Ramos (cell line): ENCODE measurements around the gene ZNF106.

Experiments
- in situ Hi-C: fragments of 300-500 bp; cut with MboI; formaldehyde crosslinking; loops from one replicate; pipeline ENCODE4 v1.14.3; 2022; ENCODE audit warnings: low sequenced_read_pairs; ENCODE audit not compliant: unreplicated experiment

Gene ZNF106

DNA sequence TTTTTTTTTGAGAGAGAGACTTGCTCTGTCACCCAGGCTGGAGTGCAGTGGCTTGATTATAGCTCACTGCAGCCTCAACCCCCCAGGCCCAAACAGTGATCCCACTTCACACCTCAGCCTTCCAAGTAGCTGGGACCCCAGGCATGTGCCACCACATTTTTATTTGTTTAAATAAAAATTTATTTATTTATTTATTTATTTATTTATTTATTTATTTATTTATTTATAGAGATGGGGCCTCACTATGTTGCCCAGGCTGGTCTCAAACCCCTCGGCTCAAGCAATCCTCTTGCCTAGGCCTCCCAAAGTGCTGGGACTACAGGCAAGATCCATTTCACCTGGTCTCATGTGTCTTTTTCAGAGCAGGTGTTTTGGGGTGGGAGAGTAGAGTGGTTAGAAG, 116.1 kb downstream of the ZNF106 start:
- in situ Hi-C loops = no loop called here

DNA sequence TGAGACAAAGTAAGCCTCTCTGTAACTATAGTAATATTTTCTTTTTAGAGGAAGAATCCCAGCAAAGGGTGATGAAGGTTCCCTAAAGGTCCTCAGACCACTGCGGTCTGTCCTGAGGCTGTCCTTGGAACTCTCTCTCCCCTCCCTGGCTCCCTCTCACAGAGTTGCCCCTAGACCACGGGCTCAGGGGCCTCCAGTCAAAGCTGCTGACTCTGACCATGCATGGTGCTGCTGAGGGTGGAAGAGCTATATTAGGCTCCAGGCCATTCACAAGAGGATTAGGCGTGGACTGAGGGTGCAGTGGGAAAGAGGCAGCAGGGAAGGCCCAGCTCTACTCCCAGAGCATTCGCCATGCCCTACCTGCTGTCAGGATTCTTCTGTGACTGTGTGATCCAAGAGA, 117.0 kb downstream of the ZNF106 start:
- in situ Hi-C loops = no loop called here

DNA sequence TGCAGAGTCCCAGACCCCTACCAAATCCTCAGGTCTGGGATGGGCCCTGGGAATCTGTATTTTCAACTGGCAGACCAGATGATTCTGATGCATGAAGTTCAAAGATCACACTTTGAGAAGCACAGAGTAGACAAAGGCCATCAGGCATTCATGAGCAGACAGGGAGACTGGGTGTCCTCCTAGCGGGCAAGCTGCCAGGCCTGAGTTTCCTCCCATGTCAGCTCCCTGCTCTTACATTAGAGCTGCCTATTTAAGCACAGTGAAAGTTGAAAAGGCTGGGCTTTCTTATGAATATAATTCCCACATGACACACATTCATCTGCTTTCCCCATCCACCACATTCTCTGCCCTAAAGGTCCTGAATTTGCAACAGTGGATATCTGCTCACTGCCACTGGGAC, 117.7 kb downstream of the ZNF106 start:
- in situ Hi-C loops = no loop called here

DNA sequence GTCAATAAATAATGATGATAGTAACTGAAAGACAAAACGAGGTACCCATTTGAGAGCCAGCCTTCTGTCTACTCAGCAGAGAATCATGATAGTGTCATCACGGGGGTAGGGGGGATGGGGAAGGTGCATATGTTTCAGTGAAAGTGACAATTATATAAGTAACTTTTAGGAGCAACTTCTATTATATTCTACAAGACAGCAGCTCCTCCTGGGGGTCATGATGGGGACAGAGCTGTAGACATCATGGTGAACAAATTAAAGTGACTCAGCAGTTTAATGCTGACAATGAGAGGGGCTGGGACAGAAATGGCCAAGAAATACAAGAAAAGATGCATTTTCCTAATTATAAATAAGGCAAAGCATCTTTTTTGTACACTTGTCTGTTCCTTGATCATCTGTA, 119.8 kb downstream of the ZNF106 start:
- in situ Hi-C loops = no loop called here

DNA sequence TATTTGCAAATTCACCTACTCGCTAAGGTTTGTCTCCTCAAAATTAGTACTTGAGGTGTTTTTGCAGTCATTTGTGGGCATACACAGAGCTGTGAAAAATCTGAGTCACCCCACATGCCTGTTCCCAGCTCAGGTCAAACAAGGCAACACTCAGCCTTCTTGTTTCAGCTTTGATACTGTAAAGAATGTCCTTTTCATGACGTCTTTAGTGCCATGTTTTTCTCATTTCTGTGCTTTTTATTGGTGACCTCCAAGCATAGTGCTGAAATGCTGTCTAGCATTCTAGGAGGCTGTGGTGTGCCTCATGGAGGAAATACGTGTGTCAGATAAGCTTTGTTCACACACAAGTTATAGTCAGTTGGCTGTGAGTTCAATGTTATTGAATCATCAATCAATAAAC, 122.8 kb downstream of the ZNF106 start:
- in situ Hi-C loops = no loop called here

DNA sequence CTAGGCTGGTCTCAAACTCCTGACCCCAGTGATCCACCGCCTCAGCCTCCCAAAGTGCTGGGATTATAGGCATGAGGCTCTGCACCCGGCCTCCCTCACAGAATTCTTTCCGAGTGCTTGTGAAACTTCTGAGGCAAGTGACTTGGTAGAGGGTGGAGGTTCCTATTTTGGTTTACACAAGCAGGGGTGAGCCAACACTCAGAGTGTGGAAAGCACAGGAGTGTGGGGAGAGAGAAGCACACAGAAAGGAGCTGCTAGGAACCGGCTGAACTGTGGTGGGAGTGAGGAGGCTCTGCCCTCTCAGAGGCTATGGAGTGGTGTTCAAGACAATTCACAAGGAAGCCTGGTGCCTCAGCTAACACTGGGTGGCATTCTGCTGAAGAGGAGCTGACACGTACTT, 123.9 kb downstream of the ZNF106 start:
- in situ Hi-C loops = no loop called here

DNA sequence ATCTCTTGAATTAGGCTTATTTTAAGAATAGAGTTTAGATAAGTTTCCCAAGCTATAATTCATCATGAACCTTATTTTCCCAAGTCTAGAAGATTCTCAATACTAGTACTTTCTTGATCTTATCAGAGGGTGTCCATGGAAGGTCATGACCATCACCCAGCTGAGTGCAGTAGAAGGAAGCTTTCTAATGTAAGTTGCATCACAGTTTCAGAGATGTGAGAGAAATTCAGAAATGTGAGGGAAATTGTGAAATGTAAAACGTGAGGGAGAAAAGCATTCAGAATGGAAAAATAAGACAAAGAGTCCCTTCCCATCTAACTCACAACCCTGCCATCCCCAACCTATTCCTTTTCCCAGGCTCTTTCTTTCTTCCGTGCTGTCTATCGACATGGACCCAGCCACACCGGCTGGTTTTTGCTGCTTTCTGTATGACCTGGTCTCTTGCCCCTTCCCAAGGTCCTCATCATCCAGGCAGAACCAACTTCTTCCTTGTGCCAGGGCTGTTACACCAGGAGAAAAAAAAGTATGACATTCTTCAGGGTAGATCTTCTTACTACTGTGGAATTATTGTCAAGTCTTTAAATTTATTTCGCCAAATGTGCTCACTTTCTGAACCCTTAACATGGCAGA, 124.9 kb downstream of the ZNF106 start:
- in situ Hi-C loops = no loop called here

DNA sequence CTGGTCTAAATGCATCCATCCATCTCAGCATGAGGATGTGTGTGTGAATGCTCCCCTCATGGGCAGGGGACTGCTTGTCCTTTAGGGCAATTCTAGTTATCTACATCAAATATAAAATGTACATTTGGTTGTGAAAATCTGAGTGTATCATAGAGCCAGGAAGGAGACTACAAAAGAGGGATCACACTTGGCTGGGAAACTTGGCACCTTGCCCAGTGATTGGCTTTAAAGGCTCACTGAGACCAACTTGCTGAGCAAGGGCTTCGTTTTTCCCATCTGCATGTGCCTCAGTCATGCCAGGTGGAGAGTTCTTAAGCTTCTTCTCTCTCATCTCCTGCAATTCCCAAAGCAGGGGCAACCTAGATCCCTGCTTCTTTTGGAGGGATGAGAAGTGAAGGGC, 126.4 kb downstream of the ZNF106 start:
- in situ Hi-C loops = no loop called here

DNA sequence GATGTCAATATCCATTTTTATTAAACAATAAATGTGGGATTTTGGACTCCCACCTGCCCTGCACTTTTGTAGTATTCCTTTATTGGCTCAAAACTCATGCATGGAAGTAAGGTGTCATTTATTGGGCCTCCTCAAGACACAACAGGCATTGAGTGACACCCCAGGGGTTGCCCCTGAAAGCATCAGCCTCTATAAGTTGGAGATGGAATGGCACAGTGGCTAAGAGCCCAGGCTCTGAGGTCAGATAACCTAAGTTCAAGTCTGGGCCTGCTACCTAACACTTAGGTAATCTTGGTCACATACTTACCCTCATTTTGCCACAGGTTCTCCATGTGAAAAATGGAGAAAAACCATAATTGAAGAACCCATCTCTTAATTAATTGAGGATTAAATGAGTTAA, 127.0 kb downstream of the ZNF106 start:
- in situ Hi-C loops = no loop called here

DNA sequence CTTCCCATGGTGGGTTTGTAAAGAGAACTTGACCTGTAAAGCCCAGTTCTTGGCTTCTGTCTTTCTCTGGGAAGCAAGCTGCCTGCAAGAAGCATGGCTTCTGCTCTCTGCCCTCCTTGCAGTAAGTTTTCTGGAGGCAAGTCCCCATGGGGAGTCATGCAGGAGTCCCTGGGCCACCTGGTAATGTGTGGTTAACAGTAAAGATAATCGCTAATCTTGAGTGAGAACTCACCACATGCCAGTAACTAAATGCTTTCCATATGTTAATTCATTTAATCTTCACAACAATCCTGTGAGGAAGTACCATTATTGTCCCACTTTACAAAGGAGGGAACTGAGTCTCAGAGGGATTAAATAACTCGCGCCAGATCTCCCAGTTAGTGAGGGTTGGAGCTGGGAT, 127.5 kb downstream of the ZNF106 start:
- in situ Hi-C loops = no loop called here
